ENCODE data around the gene NENF.

- no peak for TF ChIP-seq CTCF (IDR thresholded peaks at IDR 0.05)
- no peak for TF ChIP-seq POLR2A (IDR thresholded peaks at IDR 0.05)
Measured at GRCh38 chr1:212442408-212442807, 9.7 kb downstream of the NENF start.
